ENCODE results near the gene TRIM62. TPM values are rescaled to one million over a fixed set of nuclear protein-coding genes. Genes with fewer than 3 reads are reported as not detected.

Gene TRIM62
- total RNA-seq, 1 experiment from 2014 or later: 2.8 TPM

DNA sequence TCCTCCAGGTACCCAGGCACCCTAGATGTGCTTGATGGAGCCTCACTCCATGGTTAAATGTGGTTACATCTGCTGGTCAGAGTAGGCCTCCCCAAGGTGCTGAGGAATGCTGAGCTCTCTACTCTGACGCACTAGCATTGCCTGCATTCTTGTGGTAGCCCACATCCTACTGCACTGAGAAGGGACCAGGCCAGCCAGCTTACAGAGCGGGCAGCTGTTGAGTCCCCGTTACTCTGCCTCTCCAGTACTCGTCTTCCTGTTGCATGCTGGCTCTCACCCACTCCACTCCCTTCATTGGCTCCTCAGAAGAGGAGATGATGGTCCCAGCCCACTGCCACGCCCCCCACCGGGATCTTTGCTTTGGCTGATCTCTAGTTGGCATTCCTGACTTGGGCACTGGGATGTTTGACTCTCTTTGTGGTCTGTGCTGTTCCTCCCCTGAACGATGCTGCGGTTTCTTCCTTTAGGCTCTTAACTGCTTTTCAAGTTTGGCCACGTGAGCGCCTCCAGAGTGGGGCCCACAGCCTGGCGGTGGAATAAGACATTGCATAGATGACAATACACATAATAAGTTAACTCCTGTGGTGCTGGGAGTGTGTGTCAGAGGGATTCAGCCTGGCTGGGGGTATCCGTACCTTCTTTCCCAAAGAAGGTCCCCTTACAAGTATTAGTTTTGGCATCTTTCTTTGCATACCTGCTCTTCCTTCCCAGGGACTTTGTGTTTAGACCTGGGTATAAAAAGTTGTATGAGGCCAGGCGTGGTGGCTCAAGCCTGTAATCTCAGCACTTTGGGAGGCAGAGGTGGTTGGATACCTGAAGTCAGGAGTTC lies 82.3 kb downstream of the TRIM62 start:
- H3K9me3 ChIP-seq (ENCODE audit: low read depth, low read length, poor library complexity, severe bottlenecking): no peaks in the 10 kb centered on the region
- TF ChIP-seq, protein P1, sequence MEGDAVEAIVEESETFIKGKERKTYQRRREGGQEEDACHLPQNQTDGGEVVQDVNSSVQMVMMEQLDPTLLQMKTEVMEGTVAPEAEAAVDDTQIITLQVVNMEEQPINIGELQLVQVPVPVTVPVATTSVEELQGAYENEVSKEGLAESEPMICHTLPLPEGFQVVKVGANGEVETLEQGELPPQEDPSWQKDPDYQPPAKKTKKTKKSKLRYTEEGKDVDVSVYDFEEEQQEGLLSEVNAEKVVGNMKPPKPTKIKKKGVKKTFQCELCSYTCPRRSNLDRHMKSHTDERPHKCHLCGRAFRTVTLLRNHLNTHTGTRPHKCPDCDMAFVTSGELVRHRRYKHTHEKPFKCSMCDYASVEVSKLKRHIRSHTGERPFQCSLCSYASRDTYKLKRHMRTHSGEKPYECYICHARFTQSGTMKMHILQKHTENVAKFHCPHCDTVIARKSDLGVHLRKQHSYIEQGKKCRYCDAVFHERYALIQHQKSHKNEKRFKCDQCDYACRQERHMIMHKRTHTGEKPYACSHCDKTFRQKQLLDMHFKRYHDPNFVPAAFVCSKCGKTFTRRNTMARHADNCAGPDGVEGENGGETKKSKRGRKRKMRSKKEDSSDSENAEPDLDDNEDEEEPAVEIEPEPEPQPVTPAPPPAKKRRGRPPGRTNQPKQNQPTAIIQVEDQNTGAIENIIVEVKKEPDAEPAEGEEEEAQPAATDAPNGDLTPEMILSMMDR (conservative IDR thresholded peaks at IDR 0.05; ENCODE audit: low read depth, low read length): no peak
- no peak for TF ChIP-seq EZH2 (IDR thresholded peaks at IDR 0.05; ENCODE audit: borderline replicate concordance, low read depth, low read length, poor library complexity, severe bottlenecking)
- no TSS peak for BruUV-seq (replicated peaks)
- intact Hi-C loops (cut with micrococcal nuclease; ENCODE audit: unreplicated experiment): no loop called here
- H3K4me3 ChIP-seq (ENCODE audit: low read depth, low read length, poor library complexity, severe bottlenecking): no peak overlapping the region
- POLR2A ChIA-PET (ENCODE audit: low non-redundant PET): no interaction called here
- H3K27ac ChIP-seq (ENCODE audit: low read depth, low read length, poor library complexity, severe bottlenecking): no peak overlapping the region
- CTCF ChIA-PET: no interaction called here
- no peaks in the 10 kb centered on the region for H3K4me1 ChIP-seq (ENCODE audit: insufficient read depth, low read length, poor library complexity, severe bottlenecking)
- H3K36me3 ChIP-seq (ENCODE audit: insufficient read depth, low read length, poor library complexity, severe bottlenecking): no peaks in the 10 kb centered on the region
- peak; percentile 26 for DNase-seq (ENCODE audit: low spot score)
- no peaks in the 10 kb centered on the region for H3K27me3 ChIP-seq (replicated peaks; ENCODE audit: insufficient read depth, low read depth, low read length, poor library complexity)

- no TSS peak for BruUV-seq (replicated peaks)
- Histone ChIP-seq H3K27ac (ENCODE audit: low read depth, low read length, poor library complexity, severe bottlenecking) (no peak overlapping the region), H3K4me1 (ENCODE audit: insufficient read depth, low read length, poor library complexity, severe bottlenecking) (no peaks in the 10 kb centered on the region), H3K4me3 (ENCODE audit: low read depth, low read length, poor library complexity, severe bottlenecking) (no peak overlapping the region), H3K27me3 (replicated peaks; ENCODE audit: insufficient read depth, low read depth, low read length, poor library complexity) (no peaks in the 10 kb centered on the region), H3K36me3 (ENCODE audit: insufficient read depth, low read length, poor library complexity, severe bottlenecking) (no peaks in the 10 kb centered on the region), H3K9me3 (ENCODE audit: low read depth, low read length, poor library complexity, severe bottlenecking) (no peaks in the 10 kb centered on the region)
- DNase-seq (ENCODE audit: low spot score): no peak
- intact Hi-C loops (cut with micrococcal nuclease; ENCODE audit: unreplicated experiment): no loop called here
- ChIA-PET CTCF (no interaction called here), POLR2A (ENCODE audit: low non-redundant PET) (no interaction called here)
- no peak for TF ChIP-seq EZH2 (IDR thresholded peaks at IDR 0.05; ENCODE audit: borderline replicate concordance, low read depth, low read length, poor library complexity, severe bottlenecking)
- TF ChIP-seq, protein P1 (conservative IDR thresholded peaks at IDR 0.05; ENCODE audit: low read depth, low read length): no peak
These were observed 83.5 kb downstream of the TRIM62 start for GRCh38 chr1:33098371-33098770.

- Histone ChIP-seq H3K4me3 (ENCODE audit: low read depth, low read length, poor library complexity, severe bottlenecking) (no peak overlapping the region), H3K27ac (ENCODE audit: low read depth, low read length, poor library complexity, severe bottlenecking) (no peak overlapping the region), H3K4me1 (ENCODE audit: insufficient read depth, low read length, poor library complexity, severe bottlenecking) (no peaks in the 10 kb centered on the region), H3K36me3 (ENCODE audit: insufficient read depth, low read length, poor library complexity, severe bottlenecking) (no peaks in the 10 kb centered on the region), H3K27me3 (replicated peaks; ENCODE audit: insufficient read depth, low read depth, low read length, poor library complexity) (no peaks in the 10 kb centered on the region), H3K9me3 (ENCODE audit: low read depth, low read length, poor library complexity, severe bottlenecking) (no peaks in the 10 kb centered on the region)
- TF ChIP-seq EZH2 (IDR thresholded peaks at IDR 0.05; ENCODE audit: borderline replicate concordance, low read depth, low read length, poor library complexity, severe bottlenecking): no peak
- TF ChIP-seq, protein P1 (conservative IDR thresholded peaks at IDR 0.05; ENCODE audit: low read depth, low read length): no peak
- CTCF ChIA-PET: no interaction called here
- no TSS peak for BruUV-seq (replicated peaks)
- POLR2A ChIA-PET (ENCODE audit: low non-redundant PET): no interaction called here
- intact Hi-C loops (cut with micrococcal nuclease; ENCODE audit: unreplicated experiment): no loop called here
- DNase-seq (ENCODE audit: low spot score): no peak
These were observed 84.1 kb downstream of the TRIM62 start for GRCh38 chr1:33097762-33098161.

Measured in A673 (cell line).